Neuronal stem cell (in vitro differentiated cells): Measurements from ENCODE around the gene PHLDB1.
A peak's percentile ranks its signal among the peaks of the same experiment; 100 is the strongest.

Experiments
- DNase-seq: peaks from one replicate; pipeline ENCODE4 v3.0.0-alpha.2; 2013; ENCODE audit warnings: low spot score
- H2AFZ ChIP-seq: one replicate; pipeline ENCODE4 v1.6.1; 2013; ENCODE audit warnings: mild to moderate bottlenecking, low read length, inconsistent platforms
- H2AK5ac ChIP-seq: 2 replicates; pipeline ENCODE4 v1.6.1; 2013; ENCODE audit warnings: low read depth, mild to moderate bottlenecking, inconsistent platforms, low read length, moderate library complexity, mixed read lengths
- H2BK120ac ChIP-seq: 2 replicates; pipeline ENCODE4 v1.6.1; 2013; ENCODE audit warnings: low read depth, mild to moderate bottlenecking, inconsistent platforms, low read length, moderate library complexity, mixed read lengths
- H2BK12ac ChIP-seq: one replicate; pipeline ENCODE4 v1.6.1; 2013; ENCODE audit warnings: low read length, inconsistent platforms
- H2BK15ac ChIP-seq: 2 replicates; pipeline ENCODE4 v1.6.1; 2013; ENCODE audit warnings: mild to moderate bottlenecking, low read length, inconsistent platforms, mixed read lengths
- H2BK5ac ChIP-seq: one replicate; pipeline ENCODE4 v1.6.1; 2013; ENCODE audit warnings: inconsistent platforms, mild to moderate bottlenecking, low read length, moderate library complexity
- H3K14ac ChIP-seq: one replicate; pipeline ENCODE4 v1.6.1; 2013; ENCODE audit warnings: low read length, inconsistent platforms
- H3K18ac ChIP-seq: 2 replicates; pipeline ENCODE4 v1.6.1; 2013; ENCODE audit warnings: low read length, inconsistent platforms
- H3K23ac ChIP-seq: 2 replicates; pipeline ENCODE4 v1.6.1; 2013; ENCODE audit warnings: low read depth, mild to moderate bottlenecking, mixed read lengths, low read length, inconsistent platforms; ENCODE audit not compliant: poor library complexity
- H3K27ac ChIP-seq: replicated peaks from 3 replicates; pipeline ENCODE4 v1.5.1; 2013; ENCODE audit warnings: low read length, inconsistent platforms
- H3K27me3 ChIP-seq, 3 experiments: 2 replicates each; pipeline ENCODE4 v1.6.1; 2013; ENCODE audit warnings: low read length in 3 of 3, mild to moderate bottlenecking in 2 of 3, inconsistent platforms in 1 of 3, low read depth in 1 of 3, mixed read lengths in 1 of 3, moderate library complexity in 1 of 3; ENCODE audit not compliant: control insufficient read depth in 3 of 3, insufficient read depth in 3 of 3
- H3K36me3 ChIP-seq, 2 donors: replicated peaks in 1 of 2; 2 replicates each; pipeline ENCODE4 v1.6.1; 2013; ENCODE audit warnings: low read length in 2 of 2; ENCODE audit not compliant: control insufficient read depth in 2 of 2, insufficient read depth in 2 of 2
- H3K4ac ChIP-seq: 2 replicates; pipeline ENCODE4 v1.6.1; 2013; ENCODE audit warnings: inconsistent platforms, mild to moderate bottlenecking, low read length, moderate library complexity
- H3K4me1 ChIP-seq, 2 donors: 1 replicate in 1 of 2; 2 replicates in 1 of 2; pipeline ENCODE4 v1.6.1; 2013; ENCODE audit warnings: low read length in 2 of 2, low read depth in 1 of 2; ENCODE audit not compliant: control insufficient read depth in 2 of 2, insufficient read depth in 1 of 2
- H3K4me2 ChIP-seq: one replicate; pipeline ENCODE4 v1.6.1; 2013; ENCODE audit warnings: mild to moderate bottlenecking, low read length, inconsistent platforms; ENCODE audit not compliant: insufficient read depth, poor library complexity, severe bottlenecking
- H3K4me3 ChIP-seq, 2 donors: 2 replicates each; pipeline ENCODE4 v1.5.1; 2013; ENCODE audit warnings: low read length in 2 of 2, mild to moderate bottlenecking in 2 of 2, inconsistent platforms in 1 of 2, moderate library complexity in 1 of 2
- H3K79me1 ChIP-seq: one replicate; pipeline ENCODE4 v1.6.1; 2013; ENCODE audit warnings: low read depth, mild to moderate bottlenecking, inconsistent platforms, low read length, moderate library complexity
- H3K9ac ChIP-seq: one replicate; pipeline ENCODE4 v1.6.1; 2013; ENCODE audit warnings: mild to moderate bottlenecking, low read depth, low read length, inconsistent platforms; ENCODE audit not compliant: poor library complexity
- H3K9me3 ChIP-seq, 2 donors: replicated peaks in 1 of 2; 2 replicates each; pipeline versions ENCODE3 to v1.6.1; 2013; ENCODE audit warnings: low read length in 2 of 2, mild to moderate bottlenecking in 2 of 2, inconsistent platforms in 1 of 2, low read depth in 1 of 2, mixed read lengths in 1 of 2, moderate library complexity in 1 of 2; ENCODE audit not compliant: control insufficient read depth in 2 of 2, insufficient read depth in 1 of 2
- H4K8ac ChIP-seq: one replicate; pipeline ENCODE4 v1.6.1; 2013; ENCODE audit warnings: low read depth, mild to moderate bottlenecking, inconsistent platforms, low read length, moderate library complexity
- H4K91ac ChIP-seq: one replicate; pipeline ENCODE4 v1.6.1; 2013; ENCODE audit warnings: low read length, low read depth, mild to moderate bottlenecking, inconsistent platforms; ENCODE audit not compliant: poor library complexity
- WGBS, 2 donors: extraction: QIAGEN DNeasy Blood & Tissue Kit; methylation state at CpG; one replicate each; pipeline ENCODE4 v1.1.7; 2013; ENCODE audit warnings: missing lambda C conversion rate in 2 of 2, mixed read lengths in 1 of 2; ENCODE audit not compliant: insufficient read length in 2 of 2, insufficient replicate concordance in 1 of 2; ENCODE audit errors: extremely low coverage in 2 of 2; 5-methylcytosine and 5-hydroxymethylcytosine counted together

Gene PHLDB1

DNA sequence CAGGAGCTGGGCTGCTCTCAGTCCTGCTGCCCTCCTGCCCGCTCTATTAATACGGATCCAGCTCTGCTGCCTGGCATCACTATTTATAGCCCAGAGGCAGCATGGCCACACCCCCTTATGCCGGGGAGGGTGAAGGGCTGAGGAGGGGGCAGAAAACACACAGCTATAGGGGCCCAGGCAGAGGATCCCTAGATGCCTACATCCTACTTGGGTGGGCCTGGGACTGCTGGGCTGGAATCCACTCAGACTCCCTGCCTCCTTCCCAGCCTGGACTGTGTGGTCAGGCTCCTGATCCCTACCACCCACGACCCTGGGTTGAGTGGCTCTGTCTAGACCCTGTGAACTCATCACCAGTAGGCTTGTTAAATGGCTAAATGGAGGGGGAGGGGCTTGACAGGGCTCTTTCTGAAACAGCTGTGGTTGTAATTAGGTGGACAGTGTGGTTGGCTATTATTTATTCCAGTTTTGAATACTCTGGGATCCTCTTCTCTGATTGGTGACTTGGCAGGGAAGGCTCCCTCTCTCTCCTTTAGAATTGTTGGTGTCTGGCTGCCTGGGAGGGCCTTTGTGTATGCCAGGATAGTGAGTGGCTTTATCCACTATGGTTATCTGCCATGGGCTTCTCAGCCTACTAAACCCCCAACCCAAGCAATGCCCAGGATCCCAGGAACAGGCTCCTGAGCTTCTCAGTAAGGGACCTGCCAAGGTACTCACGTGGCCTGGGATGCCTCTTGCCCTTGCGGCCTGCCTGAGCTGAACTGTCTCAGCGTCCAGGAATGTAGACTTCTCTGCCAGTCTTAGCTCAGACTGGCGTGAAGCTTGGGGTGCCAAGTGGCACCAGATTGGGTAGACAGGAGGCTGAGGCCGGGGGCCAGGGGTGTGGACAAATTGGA, 15.2 kb downstream of the PHLDB1 start:
- H3K4ac ChIP-seq, result no peak overlapping the region
- H4K91ac ChIP-seq, result no peak overlapping the region
- H3K4me2 ChIP-seq, result peak overlapping the region; percentile 68
- H2AK5ac ChIP-seq, result peak overlapping the region; percentile 64
- no peaks in the 10 kb centered on the region for H3K27me3 ChIP-seq
- no peak overlapping the region for H2BK120ac ChIP-seq
- no peaks in the 10 kb centered on the region for H3K9me3 ChIP-seq
- no peak for DNase-seq
- peaks cover 23 to 44% of the 10 kb centered on the region in 2 donors for H3K36me3 ChIP-seq
- peaks cover 9% of the 10 kb centered on the region for H3K79me1 ChIP-seq
- peak overlapping the region; percentile 91 for H3K9ac ChIP-seq
- H2BK12ac ChIP-seq, result no peak overlapping the region
- peak overlapping the region; percentile 80 to 81 for H3K4me3 ChIP-seq
- H2BK15ac ChIP-seq, result no peak overlapping the region
- H2AFZ ChIP-seq, result no peak overlapping the region
- H3K27ac ChIP-seq, result peak overlapping the region; percentile 83
- H3K18ac ChIP-seq, result peak overlapping the region; percentile 91
- H3K4me1 ChIP-seq, result peaks cover 44 to 45% of the 10 kb centered on the region in 2 donors
- no peak overlapping the region for H3K14ac ChIP-seq
- H3K23ac ChIP-seq, result no peak overlapping the region
- H2BK5ac ChIP-seq, result peak overlapping the region; percentile 60
- WGBS, 2 donors, result no CpG with 5 or more reads among the region's 9 CpGs
- no peak overlapping the region for H4K8ac ChIP-seq

DNA sequence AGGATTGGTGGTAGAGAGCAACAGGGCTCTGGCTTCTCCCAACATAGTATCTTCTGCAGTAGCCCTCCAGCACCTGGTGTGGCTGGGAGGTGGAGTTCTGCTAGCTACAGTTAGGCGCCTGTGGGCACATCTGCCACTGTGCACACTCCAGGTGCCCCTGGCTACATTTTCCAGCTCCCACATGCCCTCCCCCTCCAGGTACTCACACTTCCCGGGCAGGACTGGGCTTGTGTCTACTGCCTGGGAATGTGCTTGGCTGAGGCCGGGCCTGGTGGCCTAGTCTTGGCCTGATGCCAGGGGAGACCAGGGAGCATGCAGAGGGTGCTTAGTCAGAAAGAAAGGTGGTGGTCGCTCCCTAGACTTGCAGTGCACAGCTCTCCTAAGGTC, 15.8 kb downstream of the PHLDB1 start:
- H3K4ac ChIP-seq, result no peak overlapping the region
- H3K79me1 ChIP-seq, result peaks cover 9% of the 10 kb centered on the region
- no peak overlapping the region for H4K8ac ChIP-seq
- peak overlapping the region; percentile 1 for H2AK5ac ChIP-seq
- H3K4me1 ChIP-seq, result peaks cover 38 to 39% of the 10 kb centered on the region in 2 donors
- peaks cover 29 to 50% of the 10 kb centered on the region in 2 donors for H3K36me3 ChIP-seq
- no peak overlapping the region for H3K23ac ChIP-seq
- no peak overlapping the region for H2BK12ac ChIP-seq
- no peak overlapping the region for H3K14ac ChIP-seq
- peak overlapping the region; percentile 23 for H2BK15ac ChIP-seq
- H3K4me3 ChIP-seq, result peak overlapping the region in 1 of 2 donors; percentile 80
- no peaks in the 10 kb centered on the region for H3K27me3 ChIP-seq
- H2BK120ac ChIP-seq, result no peak overlapping the region
- no peaks in the 10 kb centered on the region for H3K9me3 ChIP-seq
- H2AFZ ChIP-seq, result no peak overlapping the region
- no peak overlapping the region for H4K91ac ChIP-seq
- no peak overlapping the region for H3K27ac ChIP-seq
- no peak overlapping the region for H2BK5ac ChIP-seq
- no peak overlapping the region for H3K9ac ChIP-seq
- no CpG with 5 or more reads among the region's 4 CpGs for WGBS, 2 donors
- DNase-seq, result no peak
- peak overlapping the region; percentile 60 for H3K18ac ChIP-seq
- H3K4me2 ChIP-seq, result peak overlapping the region; percentile 12

DNA sequence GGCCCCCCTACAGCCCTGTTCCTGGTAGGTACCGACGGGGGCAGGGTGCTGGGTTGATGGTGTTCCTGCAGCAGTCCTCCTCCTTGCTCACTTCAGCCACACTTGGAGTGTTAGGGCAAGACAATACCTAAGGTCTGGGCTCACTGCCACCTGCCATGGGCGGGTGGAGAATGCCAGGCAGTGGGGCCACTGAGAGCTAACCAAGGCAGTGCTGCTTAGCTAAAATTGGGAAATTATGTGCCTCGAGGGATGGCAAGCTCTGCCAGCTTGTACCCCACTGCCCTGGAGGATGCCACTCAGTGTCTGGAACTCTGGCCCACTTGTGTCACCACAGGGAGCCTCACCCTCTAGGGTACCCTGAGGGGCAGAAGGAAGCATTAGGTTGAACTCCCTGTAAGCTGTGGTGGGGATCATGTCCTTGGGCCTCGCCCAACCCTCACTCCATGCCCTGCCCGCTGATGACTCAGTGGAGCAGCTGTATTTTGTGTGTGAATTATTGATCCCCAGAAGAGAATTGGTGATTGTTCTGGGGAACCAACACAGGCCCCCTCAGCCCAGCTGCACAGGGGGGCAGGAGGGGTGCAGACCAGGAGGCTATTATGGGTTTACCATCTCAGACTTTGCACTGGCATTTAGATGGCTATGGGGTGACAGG, 17.7 kb downstream of the PHLDB1 start:
- H2BK12ac ChIP-seq, result no peak overlapping the region
- H4K91ac ChIP-seq, result no peak overlapping the region
- no peak overlapping the region for H3K9ac ChIP-seq
- H2BK120ac ChIP-seq, result no peak overlapping the region
- H3K4me2 ChIP-seq, result no peak overlapping the region
- H3K14ac ChIP-seq, result no peak overlapping the region
- no peak overlapping the region for H3K23ac ChIP-seq
- H2AFZ ChIP-seq, result no peak overlapping the region
- no peak overlapping the region for H2AK5ac ChIP-seq
- H3K4me3 ChIP-seq, result no peak overlapping the region
- H3K9me3 ChIP-seq, result no peaks in the 10 kb centered on the region
- H3K18ac ChIP-seq, result no peak overlapping the region
- no peak overlapping the region for H4K8ac ChIP-seq
- peaks cover 44 to 69% of the 10 kb centered on the region in 2 donors for H3K36me3 ChIP-seq
- H2BK5ac ChIP-seq, result peak overlapping the region; percentile 45
- H3K79me1 ChIP-seq, result peaks cover 15% of the 10 kb centered on the region
- WGBS, 2 donors, result no CpG with 5 or more reads among the region's 6 CpGs
- H3K27me3 ChIP-seq, result no peaks in the 10 kb centered on the region
- H3K27ac ChIP-seq, result no peak overlapping the region
- H3K4ac ChIP-seq, result no peak overlapping the region
- H2BK15ac ChIP-seq, result no peak overlapping the region
- no peak for DNase-seq
- peaks cover 22 to 25% of the 10 kb centered on the region in 2 donors for H3K4me1 ChIP-seq

DNA sequence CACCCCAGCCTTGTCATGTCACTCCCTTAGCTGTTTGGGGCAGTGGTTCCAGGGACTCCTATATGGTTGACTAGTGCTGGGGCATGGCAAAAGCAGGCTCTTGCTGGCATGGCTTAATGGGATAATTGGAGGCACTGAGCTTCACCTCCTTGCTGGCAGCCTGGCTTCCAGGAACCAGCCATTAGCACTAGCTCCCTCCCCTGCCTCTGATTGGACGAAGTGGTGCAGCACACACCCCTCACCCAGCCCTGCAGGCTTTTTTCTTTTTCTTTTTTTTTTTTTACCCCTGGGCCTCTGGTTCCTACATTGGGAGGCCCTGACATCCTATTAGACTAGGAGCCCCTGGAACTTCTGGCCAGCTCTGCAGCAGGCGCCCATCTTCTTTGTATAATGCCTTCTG, 18.6 kb downstream of the PHLDB1 start:
- Histone ChIP-seq H3K18ac (no peak overlapping the region), H3K9me3 (no peaks in the 10 kb centered on the region), H2BK15ac (no peak overlapping the region), H3K4me3 (no peak overlapping the region), H3K9ac (no peak overlapping the region), H3K4me2 (no peak overlapping the region), H3K36me3 (peaks cover 51 to 77% of the 10 kb centered on the region in 2 donors), H3K14ac (no peak overlapping the region), H4K91ac (no peak overlapping the region), H3K4ac (no peak overlapping the region), H4K8ac (no peak overlapping the region), H3K79me1 (peaks cover 16% of the 10 kb centered on the region), H3K4me1 (peaks cover 14 to 19% of the 10 kb centered on the region in 2 donors), H2AK5ac (no peak overlapping the region), H3K23ac (no peak overlapping the region), H2BK120ac (no peak overlapping the region), H2BK5ac (no peak overlapping the region), H3K27ac (no peak overlapping the region), H3K27me3 (no peaks in the 10 kb centered on the region), H2AFZ (no peak overlapping the region), H2BK12ac (no peak overlapping the region)
- no CpG with 5 or more reads among the region's 2 CpGs for WGBS, 2 donors
- no peak for DNase-seq
